Right ventricle myocardium superior (tissue), 1 donor: ENCODE results near the gene GALNTL6. TPM values are rescaled to one million over a fixed set of nuclear protein-coding genes. Genes with fewer than 3 reads are reported as not detected.
A peak's percentile ranks its signal among the peaks of the same experiment; 100 is the strongest.
"Not testable (repeated sequence)": the region's sequence is repeated elsewhere in the genome, so short reads cannot be mapped to it uniquely, and the experiment has no call there.

Source experiments
- ATAC-seq: fragments of 200-7000 bp; cut with Tn5 transposase; one replicate; pipeline ENCODE4 v1.9.1; 2020; ENCODE audit warnings: mild to moderate bottlenecking; ENCODE audit not compliant: poor library complexity
- DNase-seq: peaks from one replicate; pipeline ENCODE4 v3.0.0-alpha.2; 2020
- intact Hi-C: fragments of 100-400 bp; cut with DNase I; formaldehyde crosslinking; loops from one replicate; pipeline ENCODE4 v1.11.2; 2022
- total RNA-seq: library from RNA; stranded (reverse); fragmentation: NEBNext Ultra II Directional; extraction: Animal tissue kit (Norgen Biotek cat#: 25700); gene quantifications from one replicate; pipeline ENCODE4 v1.2.1, GENCODE V29; 2021
- donor health status: DM: no; HTN: yes; CAD: no; lungs with severe emphysema.

GALNTL6 gene
- total RNA-seq, 1 donor from 2014 or later, result not detected

- intact Hi-C loops, DNase-seq, ATAC-seq: not testable (repeated sequence)
These were observed 1208.8 kb downstream of the GALNTL6 start for GRCh38 chr4:173021746-173022573.

- ATAC-seq (no peak), DNase-seq (no peak)
- intact Hi-C loops, result no loop called here
These were observed 1211.0 kb downstream of the GALNTL6 start for GRCh38 chr4:173024203-173024602.

- DNase-seq (no peak), ATAC-seq (peak; percentile 87)
- intact Hi-C loops, result loop anchor here (5.0 kb wide), 1 partner anchor 232 kb away; no protein-coding TSS in a partner anchor
These were observed 1211.9 kb downstream of the GALNTL6 start for GRCh38 chr4:173025131-173025530.

- intact Hi-C loops, result no loop called here
- no peak for DNase-seq
- no peak for ATAC-seq
These were observed 1224.0 kb downstream of the GALNTL6 start for GRCh38 chr4:173037242-173037641.

GRCh38 chr4:173038192-173038896 is 1225.1 kb downstream of the GALNTL6 start:
- intact Hi-C loops, result no loop called here
- DNase-seq (no peak), ATAC-seq (no peak)

GRCh38 chr4:173039617-173040577 is 1226.7 kb downstream of the GALNTL6 start:
- intact Hi-C loops, result no loop called here
- DNase-seq (no peak), ATAC-seq (peak; percentile 86)

GRCh38 chr4:173041482-173041881 is 1228.3 kb downstream of the GALNTL6 start:
- peak; percentile 80 for ATAC-seq
- DNase-seq, result no peak
- intact Hi-C loops, result no loop called here

GRCh38 chr4:173042139-173042538 is 1228.9 kb downstream of the GALNTL6 start:
- DNase-seq, intact Hi-C loops, ATAC-seq: not testable (repeated sequence)

- DNase-seq, result no peak
- intact Hi-C loops, result no loop called here
- ATAC-seq, result no peak
These were observed 1231.1 kb downstream of the GALNTL6 start for GRCh38 chr4:173044340-173044739.

GRCh38 chr4:173045571-173045970 is 1232.4 kb downstream of the GALNTL6 start:
- ATAC-seq (no peak), DNase-seq (no peak)
- intact Hi-C loops, result no loop called here

GRCh38 chr4:173046144-173046543 is 1232.9 kb downstream of the GALNTL6 start:
- intact Hi-C loops, result no loop called here

GRCh38 chr4:173046818-173047217 is 1233.6 kb downstream of the GALNTL6 start:
- ATAC-seq, result no peak
- no peak for DNase-seq
- intact Hi-C loops, result no loop called here

More at GRCh38 chr4:173046144-173046543, 1232.9 kb downstream of the GALNTL6 start:
- no peak for ATAC-seq
- no peak for DNase-seq

- intact Hi-C loops, result no loop called here
- DNase-seq (no peak), ATAC-seq (no peak)
These were observed 1238.0 kb downstream of the GALNTL6 start for GRCh38 chr4:173051232-173051631.

GRCh38 chr4:173051716-173052115 is 1238.5 kb downstream of the GALNTL6 start:
- peak; percentile 39 for ATAC-seq
- no peak for DNase-seq
- intact Hi-C loops, result no loop called here

GRCh38 chr4:173052439-173052838 is 1239.2 kb downstream of the GALNTL6 start:
- ATAC-seq (no peak), DNase-seq (no peak)
- intact Hi-C loops, result no loop called here

- ATAC-seq, result no peak
- intact Hi-C loops, result no loop called here
- DNase-seq, result no peak
These were observed 1243.1 kb downstream of the GALNTL6 start for GRCh38 chr4:173056271-173056670.

- intact Hi-C loops, result no loop called here
- no peak for ATAC-seq
- DNase-seq, result no peak
These were observed 1243.5 kb downstream of the GALNTL6 start for GRCh38 chr4:173056710-173057109.

GRCh38 chr4:173057442-173057841 is 1244.2 kb downstream of the GALNTL6 start:
- DNase-seq, result no peak
- peak; percentile 25 for ATAC-seq
- intact Hi-C loops, result no loop called here

- no peak for DNase-seq
- no peak for ATAC-seq
- intact Hi-C loops, result no loop called here
These were observed 1244.7 kb downstream of the GALNTL6 start for GRCh38 chr4:173057901-173058300.
